SIG-M5 treated with dmso at 0.1 percent for 504 hours (cell line): Measurements from ENCODE around the gene KLHL24.
"Not testable (repeated sequence)": the region's sequence is repeated elsewhere in the genome, so short reads cannot be mapped to it uniquely, and the experiment has no call there.

Experiments
- DNase-seq: peaks from one replicate; lab custom pipeline; 2025; ENCODE audit not compliant: unreplicated experiment; lab: John Stamatoyannopoulos, UW

KLHL24 gene

DNA sequence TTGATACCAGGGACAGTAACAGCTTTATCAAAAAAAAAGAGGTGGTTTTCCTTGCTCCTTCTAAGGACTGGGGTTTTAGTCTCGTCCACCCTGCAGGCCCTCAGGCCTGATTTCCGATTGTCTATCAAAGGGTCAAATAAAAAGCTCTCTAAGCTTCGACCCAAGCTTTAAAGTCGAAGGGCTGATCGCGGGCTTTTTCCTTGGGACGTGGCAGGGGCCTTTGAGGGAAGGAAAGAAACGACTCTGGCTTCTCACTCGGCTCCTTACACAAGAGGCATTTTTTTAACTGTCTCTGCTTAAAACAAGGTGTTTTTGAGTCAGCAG lies 354 bp upstream of the KLHL24 start:
- DNase-seq, result no peak

DNA sequence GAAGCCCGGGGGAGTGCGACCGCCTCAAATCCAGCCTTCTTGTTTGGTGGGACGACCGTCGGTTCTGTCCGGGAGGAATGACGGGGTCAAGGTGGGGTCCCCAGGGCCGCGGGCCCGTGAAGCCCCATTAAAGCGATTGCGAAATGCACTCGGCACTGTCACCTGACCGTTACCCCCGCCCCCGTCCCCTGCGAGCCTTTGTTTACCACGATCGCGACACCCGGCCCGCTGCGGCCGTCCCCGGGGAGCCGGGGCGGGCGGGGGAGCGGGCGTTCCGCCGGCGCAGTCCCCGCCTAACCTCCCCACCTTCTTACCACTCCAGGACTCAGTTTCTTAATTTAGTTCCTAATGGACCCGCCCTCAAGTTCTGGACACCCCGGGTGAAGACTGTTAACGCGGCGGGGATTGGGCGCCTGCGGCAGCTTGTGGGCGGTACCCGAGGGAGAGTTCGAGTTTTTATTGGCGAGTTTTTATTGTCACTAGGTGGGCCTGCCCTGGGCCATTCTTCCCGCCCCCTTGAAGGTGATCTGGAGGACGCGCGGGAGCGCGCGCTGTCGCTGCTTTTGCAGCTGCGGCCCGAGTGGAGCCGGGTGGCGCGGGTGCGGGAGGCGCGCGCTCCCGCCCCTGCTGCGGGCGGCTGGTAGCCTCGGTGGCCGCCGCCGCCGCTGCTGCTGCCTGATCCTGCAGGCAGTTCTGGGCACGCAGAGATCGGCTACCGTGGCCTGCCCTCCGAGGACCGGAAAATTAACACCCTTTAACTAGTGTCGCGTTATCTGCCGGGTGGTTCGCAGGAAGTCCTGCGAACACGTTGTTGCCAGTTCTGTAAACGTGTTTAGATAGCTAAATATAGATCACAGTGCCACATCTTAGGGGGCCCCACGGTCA lies 1.0 kb downstream of the KLHL24 start:
- peak; percentile 99 for DNase-seq

- no peak for DNase-seq
These were observed 1.7 kb downstream of the KLHL24 start for GRCh38 chr3:183637106-183637486.

DNA sequence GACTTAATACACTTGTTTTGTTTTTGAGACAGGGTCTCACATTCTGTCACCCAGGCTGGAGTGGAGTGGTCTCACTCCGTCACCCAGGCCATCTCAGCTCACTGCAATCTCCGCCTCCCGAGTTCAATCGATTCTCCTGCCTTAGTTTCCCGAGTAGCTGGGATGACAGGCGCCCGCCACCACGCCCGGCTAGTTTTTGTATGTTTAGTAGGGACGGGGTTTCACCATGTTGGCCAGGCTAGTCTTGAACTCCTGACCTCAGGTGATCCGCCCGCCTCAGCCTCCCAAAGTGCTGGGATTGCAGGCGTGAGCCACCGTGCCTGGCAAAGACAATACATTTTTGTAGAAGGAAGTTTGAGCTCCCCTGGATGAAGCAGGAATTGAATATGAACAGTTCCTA lies 2.2 kb downstream of the KLHL24 start:
- DNase-seq, result not testable (repeated sequence)

DNA sequence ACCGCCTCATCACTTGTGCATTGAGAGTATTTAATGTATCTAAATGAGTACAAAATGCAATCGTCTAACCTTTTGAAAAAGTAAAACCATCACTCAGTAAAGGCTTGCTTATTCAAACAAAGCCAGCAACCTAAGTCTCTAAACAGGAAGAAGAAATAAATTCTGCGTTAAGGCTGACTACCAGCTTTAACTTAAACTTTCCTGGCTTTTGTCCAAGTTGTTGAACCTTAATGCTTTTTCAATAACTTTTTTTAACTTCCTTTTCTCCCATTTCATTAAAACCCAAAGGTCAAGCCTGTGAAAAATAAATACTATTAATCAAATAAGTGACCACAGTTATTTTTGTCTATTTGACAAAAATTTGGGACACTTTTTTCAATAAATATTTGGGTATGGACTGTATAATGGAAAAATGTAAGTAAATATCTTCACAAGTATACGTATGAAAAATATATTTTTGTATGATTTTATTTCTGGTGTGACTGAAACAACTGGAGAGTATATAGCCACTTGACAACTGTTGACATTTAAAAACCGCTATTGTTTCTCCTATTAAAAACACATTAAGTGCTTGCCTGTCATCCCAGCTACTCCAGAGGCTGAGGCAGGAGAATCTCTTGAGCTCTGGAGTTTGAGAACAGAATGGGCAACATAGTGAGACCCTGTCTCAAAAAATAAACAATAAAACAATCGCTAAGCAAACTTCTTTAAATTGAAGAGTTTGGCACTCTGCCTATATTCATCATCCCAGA lies 2.9 kb downstream of the KLHL24 start:
- no peak for DNase-seq

DNA sequence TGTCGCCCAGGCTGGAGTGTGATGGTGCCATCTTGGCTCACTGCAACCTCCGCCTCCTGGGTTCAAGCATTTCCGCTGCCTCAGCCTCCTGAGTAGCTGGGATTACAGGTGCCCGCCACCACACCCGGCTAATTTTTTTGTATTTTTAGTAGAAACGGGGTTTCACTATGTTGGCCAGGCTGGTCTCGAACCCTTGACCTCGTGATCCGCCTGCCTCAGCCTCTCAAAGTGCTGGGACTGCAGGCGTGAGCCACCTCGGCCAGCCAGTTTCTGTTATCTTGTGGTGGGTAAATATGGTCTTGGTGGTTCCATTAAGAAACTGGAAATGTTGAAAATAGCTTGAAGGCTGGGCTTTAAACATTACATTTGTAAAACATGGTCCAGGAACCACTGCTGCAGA lies 5.2 kb downstream of the KLHL24 start:
- not testable (repeated sequence) for DNase-seq

DNA sequence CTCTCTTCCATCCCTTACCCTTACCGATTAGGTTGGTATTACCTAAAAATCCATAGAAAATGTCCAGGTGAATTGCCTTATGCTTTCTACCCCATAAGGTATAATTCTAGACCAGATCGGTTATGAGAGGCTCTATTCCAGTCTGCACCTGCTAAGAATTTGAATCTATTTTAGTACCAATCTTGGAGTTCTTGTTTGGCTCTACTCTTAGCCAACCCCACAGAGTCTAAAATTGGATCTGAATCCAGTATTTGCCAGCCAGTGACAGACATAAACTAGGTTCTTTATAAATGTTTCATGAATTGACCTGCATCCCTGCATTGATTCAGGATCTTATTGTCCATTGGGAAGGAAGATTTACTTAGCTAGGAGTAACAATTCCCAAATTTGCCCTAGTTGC lies 6.5 kb downstream of the KLHL24 start:
- DNase-seq, result no peak

- no peak for DNase-seq
These were observed 8.8 kb downstream of the KLHL24 start for GRCh38 chr3:183644244-183644643.

- DNase-seq, result no peak
These were observed 9.8 kb downstream of the KLHL24 start for GRCh38 chr3:183645254-183645653.

- no peak for DNase-seq
These were observed 15.1 kb downstream of the KLHL24 start for GRCh38 chr3:183650554-183650953.

DNA sequence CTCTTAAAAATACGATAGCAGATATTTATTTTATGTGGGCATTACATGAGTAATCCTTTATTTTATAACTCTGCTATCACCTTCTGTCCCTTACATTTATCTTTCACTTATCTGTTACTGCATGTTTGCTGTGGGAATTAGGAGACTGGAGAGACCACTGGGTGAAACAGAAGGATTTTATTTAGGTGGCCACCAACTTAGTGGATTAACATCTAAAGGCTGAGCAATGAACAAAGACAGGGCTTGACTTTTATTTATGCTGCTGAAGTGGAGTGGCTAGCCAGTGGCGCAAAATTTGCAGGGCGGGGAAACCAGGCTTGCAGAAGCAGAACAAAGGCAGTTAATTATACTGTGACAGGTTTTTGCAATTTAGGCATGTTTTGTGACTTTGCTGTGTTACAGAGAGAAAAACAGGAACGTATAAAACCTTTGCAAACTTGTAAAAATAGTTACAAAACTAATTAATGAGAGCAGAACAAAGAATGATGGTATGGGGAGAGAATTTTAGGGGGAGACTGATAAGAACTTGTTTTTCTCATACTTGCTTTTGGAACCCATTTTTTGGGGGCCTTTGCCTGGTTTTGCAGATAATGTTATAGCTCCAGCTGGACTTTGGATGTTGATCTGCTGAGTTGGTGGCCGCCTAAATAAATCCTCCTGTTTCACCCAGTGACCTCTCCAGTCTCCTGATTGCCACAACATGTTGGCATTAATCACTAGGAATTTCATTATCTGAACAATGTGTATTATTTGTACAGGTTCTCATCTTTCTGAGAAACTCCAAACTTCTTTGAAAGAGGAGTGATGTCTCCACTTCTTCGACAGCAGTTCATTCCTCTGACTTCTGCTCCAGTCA lies 18.0 kb downstream of the KLHL24 start:
- DNase-seq, result peak; percentile 16

DNA sequence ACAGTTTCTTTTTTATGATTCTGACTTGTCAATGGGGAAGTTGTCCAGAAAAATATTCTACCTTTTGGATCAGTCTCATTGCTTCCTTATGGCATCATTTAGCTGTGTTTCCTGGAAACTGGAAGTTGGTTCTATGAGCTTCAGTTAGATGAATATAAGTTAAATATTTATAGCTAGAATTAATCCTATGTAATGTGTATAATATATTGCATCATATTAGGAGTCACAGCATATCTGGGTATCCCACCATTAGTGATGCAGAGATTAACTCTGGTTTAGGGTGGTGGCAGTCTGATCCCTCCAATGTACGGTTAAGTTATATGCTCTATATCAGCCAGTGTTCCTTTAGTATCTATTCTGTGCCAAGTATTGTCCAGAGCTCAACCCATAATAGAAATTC lies 19.3 kb downstream of the KLHL24 start:
- DNase-seq, result no peak

GRCh38 chr3:183662099-183662498 lies 26.7 kb downstream of the KLHL24 start:
- no peak for DNase-seq

- DNase-seq, result no peak
These were observed 29.5 kb downstream of the KLHL24 start for GRCh38 chr3:183664913-183665381.

DNA sequence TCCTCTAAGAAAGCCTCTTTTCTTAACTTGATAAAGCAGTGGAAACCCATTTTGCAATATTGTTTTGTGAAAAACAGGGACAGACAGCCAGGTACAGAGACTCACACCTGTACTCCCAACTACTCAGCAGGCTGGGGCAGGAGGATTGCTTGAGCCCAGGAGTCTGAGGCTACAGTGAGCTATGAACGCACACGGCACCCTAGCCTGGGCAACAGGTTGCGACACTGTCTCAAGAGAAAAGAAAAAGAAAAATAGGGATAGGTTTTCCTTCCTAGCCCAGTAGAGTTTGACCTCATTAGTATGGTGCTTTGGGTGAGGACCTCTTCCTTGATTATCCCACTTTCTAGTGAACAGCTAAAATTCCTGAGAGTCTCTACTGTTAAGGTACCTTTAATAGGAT lies 44.6 kb downstream of the KLHL24 start:
- DNase-seq, result no peak

DNA sequence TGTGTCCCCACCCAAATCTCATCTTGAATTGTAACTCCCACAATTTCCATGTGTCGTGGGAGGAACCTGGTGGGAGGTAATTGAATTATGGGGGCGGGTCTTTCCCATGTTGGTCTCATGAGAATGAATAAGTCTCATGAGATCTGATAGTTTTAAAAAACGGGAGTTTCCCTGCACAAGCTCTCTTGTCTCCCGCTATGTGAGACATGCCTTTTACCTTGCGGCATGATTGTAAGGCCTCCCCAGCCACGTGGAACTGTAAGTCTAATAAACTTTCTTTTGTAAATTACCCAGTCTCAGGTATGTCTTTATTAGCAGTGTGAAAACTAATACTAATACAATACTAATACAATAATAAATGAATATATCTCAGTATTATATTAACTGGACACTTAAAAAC lies 52.3 kb downstream of the KLHL24 start:
- DNase-seq, result no peak

DNA sequence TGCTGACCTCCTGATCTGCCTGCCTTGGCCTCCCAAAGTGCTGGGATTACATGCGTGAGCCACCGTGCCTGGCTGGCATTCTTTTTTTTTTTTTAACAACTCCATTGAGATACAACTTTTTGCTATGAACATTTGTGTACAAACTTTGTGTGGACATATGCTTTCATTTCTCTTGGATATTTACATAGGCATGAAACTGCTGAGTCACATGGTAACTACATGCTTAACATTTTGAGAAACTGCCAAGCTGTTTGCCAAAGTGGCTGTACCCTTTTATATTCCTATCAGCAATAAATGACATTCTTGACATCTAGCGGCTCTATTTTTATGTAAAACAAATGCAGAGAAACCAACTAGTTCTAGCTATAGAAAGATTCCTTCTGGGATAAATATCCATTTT lies 53.5 kb downstream of the KLHL24 start:
- DNase-seq, result no peak

DNA sequence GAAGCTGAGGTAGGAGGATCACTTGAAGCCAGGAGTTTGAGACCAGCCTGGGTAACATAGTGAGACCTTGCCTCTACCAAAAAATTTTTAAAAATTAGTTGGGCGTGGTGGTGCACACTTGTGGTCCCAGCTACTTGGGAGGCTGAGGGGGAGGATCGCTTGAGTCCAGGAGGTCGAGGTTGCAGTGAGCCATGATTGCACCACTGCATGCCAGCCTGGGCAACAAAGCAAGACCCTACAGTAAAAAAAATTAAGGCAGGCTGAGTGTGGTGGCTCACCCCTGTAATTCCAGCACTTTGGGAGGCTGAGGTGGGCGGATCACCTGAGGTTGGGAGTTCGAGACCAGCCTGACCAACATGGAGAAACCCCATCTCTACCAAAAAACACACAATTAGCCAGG lies 54.2 kb downstream of the KLHL24 start:
- DNase-seq, result not testable (repeated sequence)

- no peak for DNase-seq
These were observed 55.1 kb downstream of the KLHL24 start for GRCh38 chr3:183690402-183690995.

- no peak for DNase-seq
These were observed 57.0 kb downstream of the KLHL24 start for GRCh38 chr3:183692436-183692835.
